Activated naive CD8-positive, alpha-beta T cell (primary cell): ENCODE data around the gene SV2B.

Experiments used
- H3K27ac Mint-ChIP-seq: one replicate; pipeline ENCODE4 v1.8.0; 2021; ENCODE audit warnings: mixed read lengths
- H3K27me3 Mint-ChIP-seq: one replicate; pipeline ENCODE4 v1.8.0; 2021; ENCODE audit warnings: mixed read lengths
- H3K36me3 Mint-ChIP-seq: one replicate; pipeline ENCODE4 v1.8.0; 2021; ENCODE audit warnings: mixed read lengths
- H3K4me1 Mint-ChIP-seq: one replicate; pipeline ENCODE4 v1.8.0; 2021; ENCODE audit warnings: low read depth, mixed read lengths
- H3K4me3 Mint-ChIP-seq: one replicate; pipeline ENCODE4 v1.8.0; 2021; ENCODE audit warnings: mild to moderate bottlenecking, mixed read lengths
- H3K9me3 Mint-ChIP-seq: one replicate; pipeline ENCODE4 v1.8.0; 2021; ENCODE audit warnings: low read depth, mixed read lengths

SV2B gene

DNA sequence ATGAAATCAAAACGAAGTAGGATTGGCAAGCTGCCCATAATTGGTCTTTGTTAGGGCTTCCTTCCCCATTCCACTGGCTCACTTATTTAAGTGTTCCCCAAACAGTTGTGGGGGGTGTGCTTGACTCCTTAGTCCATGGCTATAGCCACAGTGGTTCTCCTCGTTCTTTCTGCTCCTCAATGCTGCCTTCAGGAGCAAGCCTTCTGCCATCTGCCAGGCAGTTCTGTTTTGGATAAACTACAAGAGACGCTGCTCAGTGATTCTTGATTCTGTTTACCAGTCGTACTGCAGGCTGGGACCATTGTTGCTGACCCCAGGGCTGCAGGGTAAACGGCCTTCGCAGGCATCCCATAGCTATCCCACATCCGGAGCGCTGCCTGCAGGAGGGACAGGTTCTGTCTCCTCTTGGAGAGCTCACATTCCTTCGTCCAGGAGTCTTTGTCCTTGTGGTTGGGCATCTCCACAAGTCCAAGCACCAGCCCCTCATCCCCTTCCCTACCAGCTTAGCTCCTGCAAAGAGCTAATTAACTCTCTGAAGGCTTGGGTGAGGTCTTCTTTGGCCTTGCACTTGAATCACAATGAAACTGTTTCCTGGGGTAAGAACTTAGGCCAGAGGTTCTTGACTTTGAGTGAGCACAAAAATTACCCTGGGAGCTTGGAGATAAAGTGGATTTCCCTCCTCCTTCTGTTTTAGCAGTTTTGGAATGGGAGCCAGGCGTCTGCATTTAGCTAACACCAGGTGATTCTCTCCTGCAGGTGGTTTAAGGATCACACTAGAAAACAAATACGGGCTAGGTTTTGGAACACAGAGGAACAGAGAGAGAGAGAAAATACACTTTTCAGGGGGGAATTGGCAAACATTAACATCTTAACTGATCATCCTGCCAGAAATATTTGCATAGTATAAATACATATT is 114.9 kb downstream of the SV2B start:
- no peak overlapping the region for H3K27ac Mint-ChIP-seq

DNA sequence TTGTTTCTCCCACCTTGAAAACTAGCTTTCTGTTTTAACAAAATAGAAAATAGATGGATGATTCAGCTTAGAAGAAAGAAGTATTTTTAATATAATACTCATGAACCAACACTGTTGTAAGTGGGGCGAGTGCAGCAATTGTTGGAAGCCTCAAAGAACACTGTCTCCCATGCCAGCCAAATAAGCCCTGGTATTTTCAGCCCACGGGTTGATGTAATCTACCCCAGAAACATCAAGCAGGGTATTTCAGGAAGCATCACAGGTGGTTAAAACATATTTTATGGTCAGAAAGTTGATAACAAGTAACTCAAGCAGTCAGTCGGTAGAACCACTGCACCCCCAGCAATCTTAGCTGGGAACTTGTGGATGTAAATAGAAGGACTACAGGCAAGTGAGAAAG is 115.9 kb downstream of the SV2B start:
- peaks cover 3% of the 10 kb centered on the region for H3K36me3 Mint-ChIP-seq
- peaks cover 4% of the 10 kb centered on the region for H3K27me3 Mint-ChIP-seq
- no peak overlapping the region for H3K27ac Mint-ChIP-seq
- H3K9me3 Mint-ChIP-seq: peaks cover 6% of the 10 kb centered on the region
- no peaks in the 10 kb centered on the region for H3K4me1 Mint-ChIP-seq
- H3K4me3 Mint-ChIP-seq: no peak overlapping the region

More for the DNA sequence above, 114.9 kb downstream of the SV2B start:
- Mint-ChIP-seq H3K4me3 (no peak overlapping the region), H3K9me3 (peaks cover 6% of the 10 kb centered on the region), H3K27me3 (peaks cover 6% of the 10 kb centered on the region), H3K36me3 (peaks cover 3% of the 10 kb centered on the region), H3K4me1 (no peaks in the 10 kb centered on the region)

DNA sequence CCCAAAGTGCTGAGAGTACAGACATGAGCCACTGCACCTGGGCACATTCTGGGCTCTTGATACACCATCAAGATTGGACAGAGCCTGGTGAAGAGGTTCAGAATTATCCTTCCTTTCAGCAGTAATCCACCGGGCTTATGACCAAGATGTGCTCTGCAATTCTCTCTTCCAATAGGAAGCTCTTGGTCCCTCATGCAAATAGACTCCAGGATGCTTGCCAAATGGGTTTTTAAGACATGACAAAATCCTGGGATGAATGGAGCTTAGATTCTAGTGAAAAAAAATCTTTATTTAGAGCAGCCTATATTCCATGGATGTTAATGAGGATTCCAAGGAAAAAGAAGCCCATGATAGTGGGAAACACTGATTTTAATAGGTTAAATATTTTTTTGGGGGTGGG is 119.1 kb downstream of the SV2B start:
- peaks cover 1% of the 10 kb centered on the region for H3K9me3 Mint-ChIP-seq
- H3K27ac Mint-ChIP-seq: no peak overlapping the region
- H3K4me3 Mint-ChIP-seq: no peak overlapping the region
- no peaks in the 10 kb centered on the region for H3K36me3 Mint-ChIP-seq
- peaks cover 17% of the 10 kb centered on the region for H3K27me3 Mint-ChIP-seq
- no peaks in the 10 kb centered on the region for H3K4me1 Mint-ChIP-seq

DNA sequence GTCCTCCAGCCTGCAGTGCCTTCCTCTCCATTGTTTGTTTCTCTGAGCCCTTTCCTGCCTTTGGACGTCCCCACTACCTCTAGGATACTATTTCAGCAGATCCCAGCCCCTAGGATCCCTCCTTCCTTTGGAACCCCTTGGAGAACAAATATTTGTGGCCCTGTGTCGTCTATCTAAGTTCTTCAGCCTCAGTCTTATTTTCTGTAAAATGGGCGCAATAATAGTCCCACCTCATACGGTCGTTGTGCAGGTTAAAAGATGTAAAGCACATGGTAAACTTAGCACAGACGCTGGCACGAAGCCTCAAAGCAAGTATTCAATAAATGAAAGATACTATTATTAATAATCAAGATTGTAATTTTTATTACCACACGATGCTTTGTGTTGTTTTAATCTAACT is 122.0 kb downstream of the SV2B start:
- Mint-ChIP-seq H3K27me3 (peaks cover 31% of the 10 kb centered on the region), H3K9me3 (no peaks in the 10 kb centered on the region), H3K4me1 (no peaks in the 10 kb centered on the region), H3K36me3 (no peaks in the 10 kb centered on the region), H3K4me3 (no peak overlapping the region), H3K27ac (no peak overlapping the region)

DNA sequence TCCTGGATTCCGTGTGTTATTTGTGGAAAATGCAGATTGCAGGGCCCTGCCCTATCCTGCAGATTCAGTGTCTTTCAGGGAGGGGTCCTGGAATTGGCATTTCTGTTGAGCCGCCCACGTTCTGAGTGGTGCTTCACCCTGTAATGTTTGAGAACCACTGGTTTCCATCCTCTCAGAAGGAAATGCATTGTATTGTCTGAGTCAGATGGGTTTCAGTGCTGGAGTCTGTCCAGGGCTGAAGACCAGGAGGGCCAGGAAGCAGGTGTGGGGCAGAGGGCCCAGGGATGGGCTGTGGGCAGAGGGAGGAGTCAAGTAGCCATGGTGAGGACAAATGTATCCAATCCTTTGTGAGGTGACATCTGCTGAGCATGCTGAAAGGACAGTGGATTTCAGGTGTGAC is 123.8 kb downstream of the SV2B start:
- Mint-ChIP-seq H3K4me3 (no peak overlapping the region), H3K27ac (no peak overlapping the region), H3K36me3 (no peaks in the 10 kb centered on the region), H3K9me3 (no peaks in the 10 kb centered on the region), H3K4me1 (no peaks in the 10 kb centered on the region), H3K27me3 (peaks cover 32% of the 10 kb centered on the region)

DNA sequence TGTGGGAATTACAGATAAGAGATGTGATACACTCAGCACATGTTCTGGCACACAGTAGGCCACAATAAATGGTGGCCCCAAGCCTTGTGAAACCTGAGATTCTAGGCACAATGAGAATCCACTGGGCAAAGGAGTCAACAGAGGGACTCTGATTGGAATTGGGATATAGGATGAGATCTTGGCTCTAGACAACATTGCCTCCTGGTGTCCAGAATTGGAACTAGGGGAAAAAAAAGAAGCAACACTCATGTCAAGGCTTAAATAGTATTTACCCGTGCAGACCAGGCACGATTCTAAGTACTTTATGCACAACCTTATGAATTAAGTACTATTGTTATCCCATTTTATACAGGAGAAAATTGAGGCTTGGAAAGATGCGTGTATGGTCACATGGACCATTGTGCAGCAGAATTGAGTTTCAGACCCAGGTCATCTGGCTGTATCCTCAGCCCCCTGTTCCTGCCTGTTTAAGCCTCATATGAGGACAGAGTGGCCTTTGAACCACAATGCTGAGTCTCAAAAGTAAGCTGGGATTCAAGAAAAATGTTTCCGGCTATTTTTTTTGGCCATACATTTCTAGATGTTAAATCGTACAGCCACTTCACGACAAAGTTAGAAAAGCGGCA is 124.8 kb downstream of the SV2B start:
- Mint-ChIP-seq H3K9me3 (no peaks in the 10 kb centered on the region), H3K4me1 (no peaks in the 10 kb centered on the region), H3K27ac (no peak overlapping the region), H3K36me3 (no peaks in the 10 kb centered on the region), H3K27me3 (peaks cover 32% of the 10 kb centered on the region), H3K4me3 (no peak overlapping the region)

DNA sequence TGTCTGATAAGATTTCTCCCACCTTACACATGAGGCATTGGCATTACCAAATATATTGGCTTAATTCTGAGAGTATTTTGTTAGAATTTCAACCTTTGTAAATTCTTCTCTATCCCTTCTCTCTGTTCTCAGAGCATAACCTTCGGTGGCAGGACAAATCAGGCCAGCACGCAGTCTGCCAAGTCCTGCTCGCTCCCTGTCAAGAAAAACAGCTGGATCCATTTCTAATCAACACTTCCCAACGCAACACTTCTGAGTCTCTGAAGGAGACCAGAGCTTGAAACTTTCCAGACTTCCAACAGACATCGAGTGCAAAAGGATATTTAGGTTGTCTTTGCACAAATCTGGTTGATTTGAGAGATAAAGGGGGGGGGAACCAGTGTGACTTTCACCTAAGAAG is 125.7 kb downstream of the SV2B start:
- no peak overlapping the region for H3K27ac Mint-ChIP-seq
- H3K4me1 Mint-ChIP-seq: no peaks in the 10 kb centered on the region
- no peak overlapping the region for H3K4me3 Mint-ChIP-seq
- H3K27me3 Mint-ChIP-seq: peaks cover 36% of the 10 kb centered on the region
- H3K36me3 Mint-ChIP-seq: no peaks in the 10 kb centered on the region
- H3K9me3 Mint-ChIP-seq: no peaks in the 10 kb centered on the region

DNA sequence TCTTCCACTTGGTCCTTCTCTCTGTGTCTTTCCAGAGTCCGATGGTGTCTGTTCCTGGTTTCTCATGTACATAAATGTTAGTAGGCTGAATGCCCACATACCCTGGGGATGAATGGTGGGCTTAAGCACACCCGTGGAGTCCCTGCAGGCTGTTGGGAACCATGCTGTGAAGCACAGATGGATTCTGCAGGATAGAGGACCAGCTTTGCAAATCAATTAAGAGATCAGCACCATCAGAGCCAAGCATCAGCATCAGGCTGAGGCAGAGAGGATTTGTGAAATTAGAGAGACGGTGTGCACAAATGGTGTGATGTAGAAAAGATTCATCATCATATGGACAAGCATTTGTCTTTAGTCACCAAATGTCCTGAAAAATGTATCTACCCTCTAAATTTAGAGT is 127.1 kb downstream of the SV2B start:
- no peaks in the 10 kb centered on the region for H3K4me1 Mint-ChIP-seq
- no peak overlapping the region for H3K27ac Mint-ChIP-seq
- peaks cover 33% of the 10 kb centered on the region for H3K27me3 Mint-ChIP-seq
- no peaks in the 10 kb centered on the region for H3K36me3 Mint-ChIP-seq
- no peaks in the 10 kb centered on the region for H3K9me3 Mint-ChIP-seq
- H3K4me3 Mint-ChIP-seq: no peak overlapping the region

DNA sequence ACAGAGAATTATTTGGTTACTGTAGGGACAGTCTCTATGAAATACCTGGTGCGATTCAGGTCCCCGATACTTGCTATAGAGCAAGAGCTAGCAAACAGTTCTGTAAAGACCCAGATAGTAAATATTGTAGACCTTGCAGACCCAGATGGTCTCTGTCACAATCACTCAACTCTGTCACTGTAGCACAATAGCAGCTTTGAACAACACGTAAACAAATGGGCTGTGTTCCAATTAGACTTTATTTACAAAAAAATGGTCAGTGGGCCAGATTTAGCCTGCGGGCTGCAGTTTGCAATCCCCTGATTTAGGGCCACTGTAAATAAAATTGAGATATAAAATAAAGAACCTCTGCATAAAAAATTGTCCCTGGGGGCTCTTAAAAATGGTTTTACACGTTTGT is 127.7 kb downstream of the SV2B start:
- Mint-ChIP-seq H3K27ac (no peak overlapping the region), H3K9me3 (no peaks in the 10 kb centered on the region), H3K4me3 (no peak overlapping the region), H3K4me1 (no peaks in the 10 kb centered on the region), H3K36me3 (no peaks in the 10 kb centered on the region), H3K27me3 (peaks cover 30% of the 10 kb centered on the region)

DNA sequence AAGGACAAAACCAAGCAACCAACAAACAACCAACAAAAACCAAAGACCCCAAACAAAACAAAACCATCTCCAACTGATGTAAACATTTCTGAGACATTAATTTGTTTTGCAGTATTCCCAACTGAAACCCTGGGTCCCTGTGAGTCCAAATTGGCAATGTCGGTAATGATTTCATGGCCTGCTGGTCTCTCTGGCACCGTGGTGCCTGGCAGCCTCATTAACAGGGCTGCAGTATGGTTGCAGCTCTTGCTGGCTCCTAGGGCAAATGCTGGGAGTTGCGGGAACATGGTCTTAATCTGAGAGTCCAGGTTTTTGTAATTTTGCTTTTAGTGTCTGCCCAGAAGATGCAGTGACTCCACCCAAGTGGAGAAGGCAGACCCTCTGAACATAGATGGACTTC is 128.3 kb downstream of the SV2B start:
- H3K4me1 Mint-ChIP-seq: no peaks in the 10 kb centered on the region
- no peak overlapping the region for H3K27ac Mint-ChIP-seq
- H3K9me3 Mint-ChIP-seq: no peaks in the 10 kb centered on the region
- no peaks in the 10 kb centered on the region for H3K36me3 Mint-ChIP-seq
- peaks cover 30% of the 10 kb centered on the region for H3K27me3 Mint-ChIP-seq
- no peak overlapping the region for H3K4me3 Mint-ChIP-seq

DNA sequence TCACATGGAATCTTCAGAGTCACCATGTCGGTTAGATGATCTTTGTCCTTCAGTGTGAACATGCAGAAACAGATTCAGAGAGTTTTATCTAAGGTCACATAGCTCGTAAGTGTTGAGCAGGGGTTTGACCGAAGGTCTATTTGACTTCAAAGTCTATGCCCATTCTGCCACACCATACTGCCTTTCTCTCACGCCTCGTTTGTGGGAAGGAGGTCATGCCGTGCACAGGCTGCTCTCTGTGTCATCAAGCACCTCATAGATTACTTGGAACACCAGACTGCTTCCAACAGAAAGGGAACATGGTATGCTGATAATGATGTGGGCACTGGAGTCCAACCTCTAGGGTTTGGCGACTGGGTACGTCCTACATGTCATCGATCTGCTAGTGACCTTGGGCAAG is 128.8 kb downstream of the SV2B start:
- no peaks in the 10 kb centered on the region for H3K4me1 Mint-ChIP-seq
- no peak overlapping the region for H3K4me3 Mint-ChIP-seq
- no peaks in the 10 kb centered on the region for H3K36me3 Mint-ChIP-seq
- H3K27me3 Mint-ChIP-seq: peaks cover 26% of the 10 kb centered on the region
- H3K27ac Mint-ChIP-seq: no peak overlapping the region
- H3K9me3 Mint-ChIP-seq: no peaks in the 10 kb centered on the region

DNA sequence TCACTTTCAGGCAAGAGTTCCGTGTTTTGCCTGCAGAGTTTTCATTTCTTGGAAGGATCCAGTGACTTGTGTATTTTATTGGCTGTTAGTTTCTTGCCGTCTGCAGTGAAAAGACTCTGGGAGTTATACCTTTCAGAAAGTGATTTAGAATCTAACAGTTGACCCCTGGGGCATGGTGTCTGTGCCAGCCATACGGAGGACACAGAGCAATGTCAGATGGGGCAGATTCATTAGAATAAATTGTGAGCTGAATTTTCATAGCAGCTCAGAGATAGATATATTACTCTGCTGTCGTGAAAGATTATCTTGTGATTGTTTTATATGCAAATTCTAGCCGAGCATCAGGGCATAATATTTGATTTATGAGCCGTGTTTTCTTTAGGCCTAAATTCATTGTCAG is 131.6 kb downstream of the SV2B start:
- Mint-ChIP-seq H3K27ac (no peak overlapping the region), H3K4me1 (no peaks in the 10 kb centered on the region), H3K9me3 (no peaks in the 10 kb centered on the region), H3K4me3 (no peak overlapping the region), H3K36me3 (no peaks in the 10 kb centered on the region), H3K27me3 (peaks cover 22% of the 10 kb centered on the region)

DNA sequence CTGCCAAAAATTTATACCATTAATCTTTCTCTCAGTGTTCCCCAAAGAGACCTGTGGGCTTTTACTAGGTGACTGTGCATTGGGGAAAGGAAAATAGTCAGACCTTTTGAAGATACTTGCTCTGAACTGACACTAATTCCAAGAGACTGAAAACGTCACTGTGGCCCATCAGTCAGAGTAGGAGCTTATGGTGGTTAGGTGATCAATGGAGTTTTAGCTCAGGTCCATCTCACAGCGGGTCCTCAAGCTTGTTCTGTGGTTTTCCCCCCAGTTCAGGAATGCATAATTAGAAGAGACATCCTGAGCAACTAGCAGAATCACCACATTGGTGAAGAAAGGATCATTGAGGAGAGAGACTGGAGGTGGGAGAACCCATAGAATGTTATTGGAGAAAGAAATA is 134.7 kb downstream of the SV2B start:
- no peaks in the 10 kb centered on the region for H3K9me3 Mint-ChIP-seq
- H3K36me3 Mint-ChIP-seq: no peaks in the 10 kb centered on the region
- H3K27ac Mint-ChIP-seq: no peak overlapping the region
- H3K4me1 Mint-ChIP-seq: no peaks in the 10 kb centered on the region
- no peak overlapping the region for H3K4me3 Mint-ChIP-seq
- peaks cover 21% of the 10 kb centered on the region for H3K27me3 Mint-ChIP-seq

DNA sequence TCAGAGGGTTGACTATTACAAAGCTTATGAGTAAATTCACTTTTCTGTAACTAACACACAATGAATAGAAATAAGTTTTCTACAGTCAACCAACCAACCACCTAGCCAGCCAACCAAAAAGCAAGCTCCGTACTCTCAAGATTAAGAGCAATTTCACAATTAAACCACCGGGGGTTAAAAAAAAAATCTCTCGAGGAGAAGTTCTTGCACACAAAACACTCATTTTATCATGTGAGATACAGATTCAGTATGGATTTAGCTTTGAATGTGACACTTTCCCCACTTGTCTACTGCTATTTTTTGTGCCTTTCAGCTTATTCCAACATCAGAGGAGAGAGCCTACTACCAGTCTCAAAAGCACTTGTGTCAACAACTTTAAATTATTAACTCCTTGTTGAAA is 135.3 kb downstream of the SV2B start:
- H3K9me3 Mint-ChIP-seq: no peaks in the 10 kb centered on the region
- no peaks in the 10 kb centered on the region for H3K4me1 Mint-ChIP-seq
- H3K4me3 Mint-ChIP-seq: no peak overlapping the region
- no peaks in the 10 kb centered on the region for H3K36me3 Mint-ChIP-seq
- H3K27me3 Mint-ChIP-seq: peaks cover 22% of the 10 kb centered on the region
- no peak overlapping the region for H3K27ac Mint-ChIP-seq

DNA sequence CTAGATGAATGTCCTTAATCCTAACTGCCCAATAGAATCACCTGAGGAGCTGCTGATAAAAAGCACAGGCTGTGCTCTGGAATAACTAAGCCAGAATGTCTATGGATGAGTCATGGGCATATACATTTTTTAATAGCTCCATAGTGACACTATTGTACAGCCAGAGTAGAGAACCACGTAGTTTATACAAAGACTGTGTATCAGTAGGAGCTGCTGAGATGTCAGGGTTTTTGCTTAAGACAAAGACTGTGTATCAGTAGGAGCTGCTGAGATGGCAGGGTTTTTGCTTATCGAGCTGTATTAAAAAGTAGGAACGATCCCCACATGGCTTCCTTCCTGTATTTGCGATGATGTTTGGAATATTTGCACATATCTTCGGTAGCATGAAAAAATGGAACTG is 137.4 kb downstream of the SV2B start:
- Mint-ChIP-seq H3K27ac (no peak overlapping the region), H3K4me3 (no peak overlapping the region), H3K9me3 (no peaks in the 10 kb centered on the region), H3K4me1 (no peaks in the 10 kb centered on the region), H3K27me3 (peaks cover 19% of the 10 kb centered on the region), H3K36me3 (no peaks in the 10 kb centered on the region)
